Fibroblast of skin of left biceps (primary cell): ENCODE results near the gene ANKS4B.
A peak's percentile ranks its signal among the peaks of the same experiment; 100 is the strongest.
"Not testable (repeated sequence)": the region's sequence is repeated elsewhere in the genome, so short reads cannot be mapped to it uniquely, and the experiment has no call there.

Source experiments
- DNase-seq, 2 experiments: peaks; one replicate each; pipeline ENCODE4 v3.0.0-alpha.2; 2013; ENCODE audit warnings: low read depth in 2 of 2

Gene ANKS4B

DNA sequence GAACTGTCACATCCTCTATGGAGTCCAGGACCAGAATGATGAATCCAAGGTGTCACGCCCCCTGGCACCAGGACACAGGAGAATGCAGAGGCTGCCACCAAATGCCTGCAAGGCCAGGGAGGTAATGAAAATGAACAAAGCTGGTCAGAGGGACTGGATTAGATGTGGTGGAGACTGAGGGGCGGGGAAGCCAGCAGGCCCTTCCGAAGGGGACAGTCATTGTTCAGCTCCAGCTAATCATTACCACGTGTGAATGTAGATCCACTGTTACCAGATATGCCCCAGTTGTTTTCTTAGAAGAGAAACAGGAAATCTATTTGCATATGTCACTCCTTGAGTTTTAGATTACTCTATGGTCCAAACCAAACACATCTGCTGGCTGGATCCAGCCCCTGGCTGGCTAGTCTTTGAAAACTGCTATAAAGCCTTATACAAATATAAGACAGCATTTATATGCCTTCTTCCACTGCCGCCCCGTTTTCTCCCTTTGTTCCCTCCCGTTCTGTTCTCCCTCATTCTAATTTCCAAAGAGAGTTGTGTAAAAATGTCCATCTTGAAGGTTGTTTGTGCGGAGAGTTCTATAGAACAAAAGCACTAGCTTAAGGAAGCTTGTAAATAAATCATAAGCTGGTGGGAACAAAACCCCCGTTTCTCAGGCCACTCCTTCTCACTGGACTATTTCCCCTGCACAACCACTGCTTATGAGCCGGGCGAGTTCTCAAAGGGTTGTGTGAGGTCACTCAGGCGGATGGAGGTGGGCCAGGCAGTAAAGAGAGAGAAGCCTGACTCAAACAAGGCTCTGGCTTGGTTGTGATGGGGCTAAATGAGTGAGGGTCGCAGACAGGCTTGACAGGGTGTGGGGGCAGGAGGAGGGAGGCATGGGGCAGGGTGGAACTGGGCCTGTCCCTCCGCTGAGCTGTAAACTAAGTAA is 30.4 kb downstream of the ANKS4B start:
- DNase-seq: peak in 1 of 2 experiments; percentile 24

- no peak for DNase-seq
Observed at GRCh38 chr16:21264571-21265036, 31.1 kb downstream of the ANKS4B start.

DNA sequence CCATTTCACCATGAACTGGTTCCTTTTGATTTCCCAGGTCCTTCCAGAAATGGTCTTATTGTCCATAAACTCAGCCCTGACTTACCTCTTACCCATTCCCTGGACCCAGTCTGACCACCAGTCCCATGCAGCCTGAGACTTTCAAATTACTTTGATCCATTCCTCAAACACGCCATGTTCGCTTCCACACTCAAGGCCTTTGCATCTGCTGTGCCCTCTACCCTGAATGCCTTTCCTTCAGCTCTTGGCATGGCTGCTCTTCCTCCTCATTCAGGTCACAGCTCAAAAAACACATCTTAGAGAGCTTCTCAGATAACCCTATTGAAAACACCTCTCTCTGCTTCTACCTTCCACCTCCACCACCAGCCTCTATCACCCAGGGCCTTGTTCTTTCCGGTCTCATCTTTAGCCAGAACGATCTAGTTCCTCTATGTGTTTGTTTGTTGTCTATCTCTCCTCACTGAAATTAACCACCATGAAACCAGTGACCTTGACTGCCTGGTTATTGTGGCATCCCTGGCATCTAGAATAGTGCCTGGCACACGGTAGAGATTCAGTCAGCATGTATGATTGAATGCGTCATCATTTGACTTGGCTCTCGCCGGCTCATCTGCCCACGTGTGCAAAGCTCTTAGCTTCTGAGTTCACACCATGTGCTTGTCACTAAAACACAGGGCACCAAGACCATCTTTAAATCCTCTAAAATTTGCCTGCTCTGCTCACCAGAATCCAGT is 31.8 kb downstream of the ANKS4B start:
- no peak for DNase-seq

- no peak for DNase-seq
Observed at GRCh38 chr16:21267298-21267697, 33.8 kb downstream of the ANKS4B start.

- DNase-seq: no peak
Observed at GRCh38 chr16:21268236-21268635, 34.7 kb downstream of the ANKS4B start.

- DNase-seq: no peak
Observed at GRCh38 chr16:21272253-21272652, 38.8 kb downstream of the ANKS4B start.

GRCh38 chr16:21272763-21273162 is 39.3 kb downstream of the ANKS4B start:
- not testable (repeated sequence) for DNase-seq

DNA sequence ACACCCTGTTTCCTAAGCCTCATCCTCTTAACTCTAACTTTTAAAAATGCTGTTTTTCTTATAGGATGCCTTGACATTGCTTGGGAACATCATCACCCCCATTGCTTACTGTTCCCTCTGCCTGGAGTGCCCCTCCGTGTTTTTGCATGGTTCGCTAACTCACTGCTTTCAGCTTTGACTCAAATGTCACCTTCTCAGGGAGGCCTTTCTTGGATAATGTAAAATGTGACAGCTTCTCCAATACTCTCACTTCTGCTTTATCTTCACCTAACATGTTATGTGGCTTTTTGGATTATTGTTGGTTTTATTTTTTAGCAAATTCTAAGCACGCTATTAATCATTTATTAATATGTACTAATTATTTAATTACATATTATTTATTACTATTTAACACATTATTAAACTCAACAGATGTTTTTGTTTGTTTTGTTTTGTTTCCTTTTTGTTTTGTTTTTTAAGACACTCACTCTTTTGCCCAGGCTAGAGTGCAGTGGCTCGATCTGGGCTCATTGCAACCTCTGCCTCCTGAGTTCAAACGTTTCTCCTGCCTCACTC is 40.8 kb downstream of the ANKS4B start:
- no peak for DNase-seq

- no peak for DNase-seq
Observed at GRCh38 chr16:21275529-21275928, 42.0 kb downstream of the ANKS4B start.

GRCh38 chr16:21276090-21276489 is 42.6 kb downstream of the ANKS4B start:
- DNase-seq: no peak

- no peak for DNase-seq
Observed at GRCh38 chr16:21277045-21277926, 43.8 kb downstream of the ANKS4B start.

- DNase-seq: no peak
Observed at GRCh38 chr16:21277927-21278706, 44.6 kb downstream of the ANKS4B start, which contains the start of gene CRYM. TSS of gene CRYM (minus strand) at chr16:21278290. CDS start at chr16:21278251, 39 bp downstream.

- DNase-seq: no peak
Observed at GRCh38 chr16:21279501-21279900, 46.0 kb downstream of the ANKS4B start.

- no peak for DNase-seq
Observed at GRCh38 chr16:21281698-21282389, 48.3 kb downstream of the ANKS4B start.

DNA sequence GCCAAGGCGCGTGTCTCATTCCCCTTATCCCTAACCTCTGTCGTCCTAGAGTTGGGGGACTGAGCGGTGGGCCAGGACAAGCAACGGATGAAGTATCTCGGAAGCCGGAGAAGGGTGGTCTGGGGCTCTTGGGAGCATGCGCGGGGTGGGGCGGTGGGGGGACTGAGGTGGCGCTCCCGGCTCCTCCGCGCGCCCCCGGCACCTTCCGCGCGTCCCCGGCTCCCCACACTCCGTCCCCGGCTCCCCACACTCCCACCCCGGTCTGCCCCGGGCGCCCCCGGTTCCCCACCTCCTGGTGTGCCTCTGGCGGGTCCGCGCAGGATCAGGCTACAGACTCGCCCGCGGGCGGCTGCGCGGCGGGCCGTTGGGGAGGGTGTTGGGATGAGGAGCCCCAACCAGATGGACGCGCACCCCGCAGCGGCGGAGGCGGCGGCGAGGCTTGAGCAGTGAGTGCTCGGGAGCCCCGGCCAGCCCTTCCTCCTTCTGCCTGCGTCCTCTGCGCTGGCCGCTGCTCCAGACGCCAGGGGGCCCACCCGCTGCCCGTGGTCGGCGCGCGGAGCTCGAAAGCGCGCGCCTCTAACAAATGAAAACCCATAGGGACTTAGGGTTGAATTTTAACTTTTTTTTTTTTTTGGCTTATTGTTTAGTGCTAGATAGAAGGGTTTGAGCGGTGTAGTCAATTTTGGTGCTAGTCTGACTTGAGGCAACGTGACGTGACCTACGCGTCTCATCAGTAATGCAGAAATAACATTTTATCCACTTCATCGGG is 50.2 kb downstream of the ANKS4B start:
- DNase-seq: no peak

DNA sequence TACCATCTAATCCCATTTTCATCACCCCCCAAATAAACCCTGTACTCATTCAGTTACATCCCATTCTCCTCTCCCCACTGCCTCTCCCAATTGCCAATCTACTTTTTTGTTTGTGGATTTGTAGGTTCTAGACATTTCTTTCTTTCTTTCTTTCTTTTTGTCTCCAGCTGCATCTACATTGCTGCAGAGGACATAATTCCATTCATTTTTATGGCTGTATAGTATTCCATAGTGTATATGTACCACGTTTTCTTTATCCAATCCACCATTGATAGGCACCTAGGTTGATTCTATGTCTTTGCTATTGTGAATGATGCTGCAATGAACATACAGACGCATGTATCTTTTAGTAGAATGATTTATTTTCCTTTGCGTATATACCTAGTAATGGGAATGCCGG is 50.9 kb downstream of the ANKS4B start:
- DNase-seq: no peak

GRCh38 chr16:21285314-21285713 is 51.8 kb downstream of the ANKS4B start:
- no peak for DNase-seq

DNA sequence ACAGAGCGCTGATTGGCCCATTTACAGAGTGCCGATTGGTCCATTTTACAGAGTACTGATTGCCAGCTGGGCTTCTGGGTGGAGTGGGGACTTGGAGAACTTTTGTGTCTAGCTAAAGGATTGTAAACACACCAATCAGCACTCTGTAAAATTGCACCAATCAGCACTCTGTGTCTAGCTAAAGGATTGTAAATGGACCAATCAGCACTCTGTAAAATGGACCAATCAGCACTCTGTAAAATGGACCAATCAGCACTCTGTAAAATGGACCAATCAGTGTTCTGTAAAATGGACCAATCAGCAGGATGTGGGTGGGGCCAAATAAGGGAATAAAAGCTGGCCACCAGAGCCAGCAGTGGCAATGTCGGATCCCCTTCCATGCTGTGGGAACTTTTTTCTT is 56.3 kb downstream of the ANKS4B start:
- DNase-seq: not testable (repeated sequence)
